CD4-positive, alpha-beta T cell treated with Interleukin-4 for 4 hours (primary cell): ENCODE data around the gene AK6.
"Not testable (repeated sequence)": the region's sequence is repeated elsewhere in the genome, so short reads cannot be mapped to it uniquely, and the experiment has no call there.

ENCODE experiments used
- DNase-seq: peaks from one replicate; pipeline ENCODE4 v3.0.0-alpha.2; 2020

AK6 gene

GRCh38 chr5:69369340-69370121, at the start of gene AK6, which contains the start of the genes RAD17 and TAF9:
TSS of gene AK6 (minus strand) at chr5:69369520. CDS start at chr5:69369490, 30 bp downstream.
TSS of gene RAD17 (plus strand) at chr5:69369818. CDS start at chr5:69372209, 2,391 bp downstream.
TSS of gene TAF9 (minus strand) at chr5:69369520. CDS start at chr5:69365737, 3,783 bp downstream.
- peak; percentile 89 for DNase-seq

DNA sequence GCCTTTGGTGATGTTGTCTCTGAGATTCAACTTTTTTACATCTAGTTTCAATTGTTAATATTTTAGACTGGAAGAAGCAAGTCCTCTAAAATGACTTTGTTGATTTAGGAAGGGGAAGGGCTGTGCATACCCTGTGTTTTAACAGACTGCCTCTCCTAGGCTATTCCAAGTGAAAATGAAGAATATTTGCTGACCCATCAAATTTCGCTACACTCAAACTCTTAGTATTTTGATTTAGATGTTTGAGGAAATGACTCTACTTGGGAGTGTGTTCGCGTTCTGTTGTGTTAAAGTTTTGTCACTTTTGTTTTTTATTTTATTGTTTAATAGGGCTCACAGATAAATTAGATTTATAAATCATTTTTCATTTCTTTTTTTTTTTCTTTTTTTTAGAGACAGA, 49.2 kb upstream of the AK6 start:
- DNase-seq = no peak

DNA sequence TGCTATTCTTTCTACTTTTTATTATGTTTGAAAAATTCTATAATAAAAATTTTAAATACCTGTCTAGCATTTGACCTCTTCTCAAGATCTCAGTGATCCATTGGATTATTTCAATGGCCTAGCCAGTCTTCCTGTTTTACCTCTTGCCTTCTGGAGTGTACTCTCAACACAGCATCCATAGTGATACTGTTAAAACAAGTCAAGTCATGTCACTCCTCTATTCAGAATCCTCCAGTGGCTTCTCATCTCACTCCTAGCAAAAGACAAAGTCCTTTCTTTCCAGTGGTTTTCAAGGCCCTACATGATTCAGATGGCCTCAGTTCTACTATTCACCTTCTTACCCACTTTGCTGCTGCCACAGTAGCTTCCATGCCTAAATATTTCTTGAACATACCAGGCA, 47.4 kb upstream of the AK6 start:
- no peak for DNase-seq

DNA sequence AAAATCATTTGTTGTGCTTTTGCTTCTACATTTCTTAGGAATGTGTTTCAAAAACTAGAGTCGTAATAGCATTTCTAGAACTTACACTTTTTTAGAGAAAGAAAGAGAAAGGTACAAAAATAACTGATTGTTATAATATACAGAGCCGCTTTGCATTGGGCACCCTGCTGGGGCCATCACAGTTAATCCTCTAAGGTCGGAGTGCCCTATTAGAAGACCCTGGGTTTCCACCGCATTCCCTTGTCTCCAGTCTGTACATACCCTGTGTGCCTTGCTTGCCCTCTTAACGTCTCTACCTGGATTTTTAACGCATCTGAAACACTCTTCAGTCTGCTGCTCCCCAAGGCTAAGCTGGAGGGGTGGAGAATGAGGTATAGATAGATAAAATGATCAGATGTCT, 46.9 kb upstream of the AK6 start:
- no peak for DNase-seq

DNA sequence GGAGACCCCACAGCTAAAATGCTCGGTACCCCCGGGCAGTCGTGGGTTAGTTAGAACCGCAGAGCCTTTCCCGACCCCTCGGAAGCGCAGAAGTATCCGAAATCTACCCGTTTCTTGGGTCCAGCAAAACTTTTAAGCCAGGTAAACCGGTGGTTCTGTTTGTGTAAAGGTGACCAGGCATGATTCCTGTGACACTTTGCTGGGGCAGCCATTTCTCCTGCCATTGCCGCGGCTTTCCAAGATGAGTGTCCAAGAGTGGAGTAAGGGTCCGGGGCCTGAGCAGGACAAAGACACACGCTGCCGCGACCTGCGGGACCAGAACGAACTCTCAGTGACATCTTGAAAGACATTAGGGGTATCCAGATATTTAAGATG, 46.3 kb upstream of the AK6 start:
- DNase-seq = no peak

DNA sequence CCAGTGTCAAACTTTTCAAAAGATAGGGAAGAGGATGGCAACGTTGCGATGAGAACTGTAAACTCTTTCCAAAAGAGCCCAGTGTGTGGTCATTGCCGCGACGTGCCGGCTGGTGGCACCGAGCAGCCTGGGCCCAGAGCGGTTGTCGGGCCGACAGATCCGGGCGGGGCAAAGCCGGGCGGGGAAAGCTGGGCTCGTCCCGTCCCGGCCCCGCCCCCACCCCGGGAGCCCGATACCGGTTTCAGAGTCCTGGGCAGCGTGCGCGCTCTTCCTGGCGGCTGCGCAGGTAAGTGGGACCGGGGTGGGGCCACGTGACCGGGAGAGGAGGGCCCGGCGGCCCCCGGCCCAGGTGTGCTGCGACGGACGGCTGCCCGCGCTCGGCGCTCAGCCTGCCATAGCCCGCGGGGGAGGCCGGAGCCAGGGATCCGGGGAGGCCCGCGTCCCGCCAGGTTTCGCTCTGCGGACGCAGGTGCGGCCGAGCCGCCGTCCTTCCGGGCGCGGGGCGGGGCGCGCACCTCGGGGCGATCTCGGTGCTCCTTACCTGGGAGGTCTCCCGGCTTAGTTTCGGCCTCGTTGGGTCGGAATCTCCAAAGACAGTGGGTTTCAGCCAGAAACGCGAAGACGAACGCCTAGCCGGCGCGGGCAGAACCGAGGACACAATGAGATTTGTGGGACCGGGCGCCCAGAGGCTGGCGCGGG, 45.7 kb upstream of the AK6 start, which contains the start of gene MARVELD2:
TSS of gene MARVELD2 (plus strand) at position 232 of the 699 bp plus-strand sequence. CDS start 4,270 bp downstream, outside the sequence.
- peak; percentile 33 for DNase-seq

- no peak for DNase-seq
Observed at GRCh38 chr5:69404659-69405330, 35.5 kb upstream of the AK6 start.

DNA sequence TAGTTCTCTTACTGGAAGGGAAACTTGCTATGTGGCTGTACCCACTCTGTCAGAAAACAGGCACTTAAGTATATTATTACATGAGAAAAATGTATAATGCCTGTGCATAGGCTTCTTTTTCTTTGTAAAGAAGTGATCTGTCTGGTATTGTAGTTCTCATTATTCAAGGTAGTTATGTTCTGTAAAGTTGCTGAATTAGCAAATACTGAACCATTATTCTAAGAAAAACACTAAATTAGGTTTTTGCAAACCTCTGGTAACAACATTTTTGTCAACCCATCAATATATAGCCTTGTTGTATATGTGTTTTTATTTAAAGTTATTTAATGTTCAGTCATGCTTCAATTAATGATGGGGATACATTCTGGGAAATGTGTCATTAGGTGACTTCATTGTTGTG, 9.1 kb upstream of the AK6 start:
- no peak for DNase-seq

DNA sequence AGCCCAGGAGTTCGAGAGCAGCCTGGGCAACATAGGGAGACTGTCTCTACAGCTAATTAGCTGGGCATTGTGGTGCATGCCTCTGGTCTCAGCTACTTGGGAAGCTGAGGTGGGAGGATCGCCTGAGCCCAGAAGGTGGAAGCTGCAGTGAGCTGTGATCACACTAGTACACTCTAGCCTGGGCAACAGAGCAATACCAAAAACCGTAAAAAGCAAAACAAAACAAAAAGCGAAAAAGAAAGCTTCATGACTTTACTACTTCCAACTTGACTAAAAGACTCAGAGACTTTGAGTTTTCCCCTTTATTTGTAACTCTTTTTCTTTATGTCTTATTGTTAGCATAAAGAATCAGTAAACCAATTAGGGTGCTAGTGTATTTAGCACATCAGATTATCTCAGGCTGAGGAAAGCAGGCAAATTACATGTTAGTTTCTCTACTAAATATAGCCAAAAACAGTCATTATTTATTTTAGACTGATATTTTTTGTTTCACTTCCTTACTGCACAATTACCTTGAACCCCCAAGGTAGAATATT, 5.7 kb upstream of the AK6 start:
- DNase-seq = no peak

GRCh38 chr5:69372394-69372793, 3.1 kb upstream of the AK6 start:
- DNase-seq = no peak

DNA sequence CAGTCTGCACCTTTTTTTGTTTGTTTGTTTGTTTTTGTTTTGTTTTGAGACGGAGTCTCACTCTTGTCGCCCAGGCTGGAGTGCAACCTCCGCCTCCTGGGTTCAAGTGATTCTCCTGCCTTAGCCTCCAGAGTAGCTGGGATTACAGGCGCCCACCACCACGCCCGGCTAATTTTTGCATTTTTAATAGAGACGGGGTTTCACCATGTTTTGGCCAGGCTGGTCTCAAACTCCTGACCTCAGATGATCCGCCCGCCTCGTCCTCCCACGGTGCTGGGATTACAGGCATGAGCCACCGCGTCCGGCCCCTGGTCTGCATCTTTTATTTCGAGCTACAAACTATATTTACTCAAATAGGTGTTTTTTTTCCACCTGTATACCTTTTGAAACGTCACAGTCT, 1.0 kb upstream of the AK6 start:
- not testable (repeated sequence) for DNase-seq

DNA sequence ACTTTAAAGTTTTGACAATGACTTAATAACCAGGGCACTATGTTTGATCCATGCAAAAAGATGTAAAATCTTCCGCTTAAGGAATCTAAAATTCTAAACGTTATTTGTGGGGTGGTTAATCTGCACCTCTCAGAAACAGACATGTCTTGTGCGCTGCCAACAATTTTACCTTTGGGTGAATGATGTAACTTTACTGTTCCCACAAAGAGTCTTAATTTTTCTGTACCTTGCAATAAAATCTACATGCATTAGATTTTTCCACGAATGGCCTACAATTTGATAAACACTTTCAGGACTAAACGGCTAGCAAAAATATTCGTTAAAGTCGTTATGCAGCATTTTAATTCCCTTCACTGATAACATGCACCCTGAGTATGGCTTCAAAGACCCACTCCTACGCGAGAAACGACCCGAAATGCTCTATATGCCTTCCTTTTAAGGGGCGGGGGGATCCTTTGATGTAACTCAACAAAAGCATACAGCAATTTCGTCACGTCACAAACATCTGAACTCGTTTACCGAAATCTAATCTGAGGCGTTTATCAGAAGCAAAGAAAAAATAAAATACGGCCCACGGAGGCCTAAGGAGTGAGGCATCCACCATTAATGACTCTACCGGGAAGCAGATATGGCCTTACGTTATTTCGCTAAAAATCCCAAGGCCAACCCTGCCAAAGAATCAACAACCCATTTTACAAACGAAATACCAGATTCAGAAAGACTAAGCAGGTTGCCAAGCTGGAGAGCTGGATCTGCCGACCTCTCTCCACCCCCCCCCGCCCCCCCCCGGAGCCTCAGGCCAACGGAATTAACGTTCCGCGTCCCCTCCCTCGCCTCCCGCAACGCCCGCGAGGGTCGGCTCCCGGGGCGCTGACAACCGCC, 621 bp downstream of the AK6 start:
- DNase-seq = peak; percentile 5

DNA sequence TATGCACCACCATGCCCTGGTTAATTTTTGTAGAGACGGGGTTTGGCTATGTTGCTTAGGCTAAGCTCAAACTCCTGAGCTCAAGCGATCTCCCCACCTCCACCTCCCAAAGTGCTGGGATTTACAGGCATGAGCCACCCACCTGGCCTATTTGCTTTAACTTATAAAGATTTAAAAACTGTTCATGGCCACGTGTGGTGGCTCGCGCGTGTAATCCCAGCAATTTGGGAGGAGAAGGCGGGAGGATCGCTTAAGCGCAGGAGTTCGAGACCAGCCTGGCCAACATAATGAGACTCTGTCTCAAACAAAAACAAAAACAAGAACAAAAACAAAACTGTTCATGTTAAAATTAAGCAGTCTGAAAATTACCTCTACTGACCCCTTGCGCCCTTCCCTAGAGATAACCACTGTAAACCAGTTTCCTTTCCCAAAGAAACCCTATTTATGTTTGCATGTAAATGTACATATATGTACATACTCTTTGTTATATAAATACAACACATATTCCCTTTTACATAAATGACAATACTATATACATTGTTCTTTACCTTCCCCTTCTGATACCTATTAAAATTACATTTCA, 1.5 kb downstream of the AK6 start:
- no peak for DNase-seq

- no peak for DNase-seq
Observed at GRCh38 chr5:69364850-69365249, 4.5 kb downstream of the AK6 start.

GRCh38 chr5:69364414-69364813, 4.9 kb downstream of the AK6 start:
- peak; percentile 16 for DNase-seq

DNA sequence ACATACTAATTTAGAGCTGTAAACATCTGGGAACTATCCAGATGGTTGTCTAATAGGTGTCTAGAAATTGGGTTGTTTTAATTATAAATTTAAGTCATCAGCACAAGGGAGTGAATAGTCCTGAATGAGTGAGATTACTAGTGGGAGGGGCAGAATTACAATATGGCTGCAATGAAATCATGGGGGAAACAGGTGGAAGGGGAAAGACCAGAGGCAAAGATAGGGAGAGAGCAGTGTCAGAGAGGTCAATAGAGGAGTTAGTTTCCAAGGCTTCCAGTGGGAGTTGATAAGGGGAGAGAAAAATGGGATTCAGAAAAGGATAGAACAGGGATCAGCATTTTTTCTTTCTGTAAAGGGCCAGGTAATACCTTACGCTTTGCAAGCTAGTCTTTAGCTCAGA, 8.9 kb downstream of the AK6 start:
- no peak for DNase-seq

GRCh38 chr5:69359699-69360098, 9.6 kb downstream of the AK6 start:
- no peak for DNase-seq

GRCh38 chr5:69350664-69351063, 18.7 kb downstream of the AK6 start:
- no peak for DNase-seq

GRCh38 chr5:69343083-69343482, 26.2 kb downstream of the AK6 start:
- no peak for DNase-seq

DNA sequence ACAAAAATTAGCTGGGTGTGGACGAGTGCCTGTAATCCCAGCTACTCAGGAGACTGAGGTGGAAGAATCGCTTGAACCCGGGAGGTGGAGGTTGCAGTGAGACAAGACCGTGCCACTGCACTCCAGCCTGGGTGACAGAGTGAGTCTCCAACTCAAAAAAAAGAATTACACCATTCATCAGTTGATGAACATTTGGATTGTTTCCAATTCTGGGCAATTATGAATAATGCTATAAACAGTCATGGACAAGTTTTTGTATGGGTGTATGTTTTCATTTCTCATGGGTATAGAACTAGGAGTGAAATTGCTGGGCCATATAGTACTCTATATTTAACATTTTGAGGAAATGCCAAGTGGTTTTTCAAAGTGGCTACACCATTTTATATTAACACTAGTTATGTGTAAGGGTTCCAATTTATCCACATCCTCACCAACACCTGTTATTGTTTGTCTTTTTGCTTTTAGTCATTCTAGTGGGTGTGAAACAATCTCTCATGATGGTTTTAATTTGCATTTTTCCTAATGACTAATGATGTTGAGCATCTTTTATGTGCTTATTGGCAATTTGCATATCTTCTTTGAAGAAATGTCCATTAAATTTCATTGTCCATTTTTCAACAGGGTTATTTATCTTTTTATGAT, 27.7 kb downstream of the AK6 start:
- no peak for DNase-seq

DNA sequence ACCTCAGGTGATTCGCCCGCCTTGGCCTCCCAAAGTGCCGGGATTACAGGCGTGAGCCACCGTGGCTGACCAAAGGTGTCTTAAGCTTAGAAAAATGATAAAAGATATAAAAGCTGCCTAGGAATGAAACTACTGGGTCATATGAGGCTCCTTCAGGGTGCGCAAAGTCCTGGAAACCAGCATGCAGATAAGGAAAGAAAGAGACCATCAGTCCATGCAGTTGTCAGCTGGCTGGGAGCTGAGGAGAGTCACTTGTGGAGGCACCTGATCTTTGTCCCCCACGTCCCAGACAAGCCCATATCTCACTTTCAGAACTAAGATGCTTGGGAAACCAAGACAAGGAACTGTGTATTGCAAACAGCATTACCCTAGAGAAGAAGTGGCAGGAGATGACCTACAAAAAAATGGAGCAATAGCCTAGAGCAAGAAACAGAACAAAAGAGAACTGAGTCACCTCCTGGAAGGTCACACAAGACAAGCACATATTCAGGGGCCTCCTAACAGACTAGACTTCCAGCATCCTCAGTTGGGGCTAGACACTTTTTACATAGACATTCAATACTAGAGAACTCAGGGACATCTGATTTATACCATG, 33.9 kb downstream of the AK6 start:
- no peak for DNase-seq
